OCI-LY7 (cell line): Measurements from ENCODE around the gene BCL11A. TPM values are rescaled to one million over a fixed set of nuclear protein-coding genes. Genes with fewer than 3 reads are reported as not detected.
A peak's percentile ranks its signal among the peaks of the same experiment; 100 is the strongest.

Experiments used
- BruUV-seq: library from RNA; stranded (reverse); fragments of 400-500 nt; replicated peaks from 2 replicates; lab custom pipeline; 2021; lab: Mats Ljungman, UMichigan
- CTCF ChIA-PET: fragments of 300-600 bp; sonication (Branson Sonifier 250); formaldehyde crosslinking; loops from one replicate; lab custom pipeline; 2022; ENCODE audit warnings: antibody characterized with exemption; ENCODE audit not compliant: unreplicated experiment; lab: Charles Lee
- POLR2A ChIA-PET: fragments of 300-600 bp; sonication (Branson Sonifier 250); formaldehyde crosslinking; loops from one replicate; lab custom pipeline; 2022; ENCODE audit warnings: antibody characterized with exemption; lab: Charles Lee
- DNase-seq: peaks from one replicate; pipeline ENCODE4 v3.0.0-alpha.2; 2015; ENCODE audit warnings: low spot score
- H2AFZ ChIP-seq: fragments of 200-600 bp; sonication (generic), shearing (Covaris generic); 2 replicates; pipeline ENCODE4 v1.6.1; 2014; ENCODE audit warnings: mild to moderate bottlenecking, antibody characterized with exemption, low read length, moderate library complexity
- H3K27ac ChIP-seq: fragments of 200-600 bp; sonication (generic); 2 replicates; pipeline ENCODE4 v1.5.1; 2014; ENCODE audit warnings: mixed run types, low read depth, mild to moderate bottlenecking, moderate library complexity, low read length, inconsistent platforms; ENCODE audit not compliant: poor library complexity, severe bottlenecking
- H3K36me3 ChIP-seq: fragments of 200-600 bp; sonication (generic); 2 replicates; pipeline ENCODE4 v1.6.1; 2014; ENCODE audit warnings: mild to moderate bottlenecking, antibody characterized with exemption, low read length, moderate library complexity, mixed read lengths; ENCODE audit not compliant: insufficient read depth
- H3K4me1 ChIP-seq: fragments of 200-600 bp; sonication (generic); 2 replicates; pipeline ENCODE4 v1.5.1; 2014; ENCODE audit warnings: mild to moderate bottlenecking, low read length; ENCODE audit not compliant: insufficient read depth, poor library complexity, severe bottlenecking
- H3K4me2 ChIP-seq: fragments of 200-600 bp; sonication (generic); 2 replicates; pipeline ENCODE4 v1.6.1; 2014; ENCODE audit warnings: mild to moderate bottlenecking, low read length
- H3K4me3 ChIP-seq: fragments of 200-600 bp; sonication (generic); 2 replicates; pipeline ENCODE4 v1.5.1; 2014; ENCODE audit warnings: mild to moderate bottlenecking, low read depth, low read length; ENCODE audit not compliant: poor library complexity, severe bottlenecking
- H3K79me2 ChIP-seq: fragments of 200-600 bp; sonication (generic); 2 replicates; pipeline ENCODE4 v1.6.1; 2016; ENCODE audit warnings: low read depth, mild to moderate bottlenecking, low read length, moderate library complexity, mixed read lengths; ENCODE audit not compliant: insufficient read depth
- H3K9me2 ChIP-seq: fragments of 200-600 bp; sonication (generic); 2 replicates; pipeline ENCODE4 v1.6.1; 2016; ENCODE audit warnings: mild to moderate bottlenecking, low read length, mixed read lengths; ENCODE audit not compliant: insufficient read depth
- H3K9me3 ChIP-seq: fragments of 200-600 bp; sonication (generic); 2 replicates; pipeline ENCODE4 v1.6.1; 2014; ENCODE audit warnings: mild to moderate bottlenecking, mixed run types, low read length, mixed read lengths
- H4K20me1 ChIP-seq: fragments of 200-600 bp; sonication (generic); 2 replicates; pipeline ENCODE4 v1.6.1; 2014; ENCODE audit warnings: mild to moderate bottlenecking, antibody characterized with exemption, low read length, moderate library complexity, mixed read lengths; ENCODE audit not compliant: insufficient read depth
- CTCF ChIP-seq: fragments of 200-600 bp; sonication (generic); conservative IDR thresholded peaks from 2 replicates; pipeline ENCODE4 v1.5.1; 2014; ENCODE audit warnings: mild to moderate bottlenecking, antibody characterized with exemption, low read length, moderate library complexity, mixed read lengths
- EZH2phosphoT487 ChIP-seq: fragments of 200-600 bp; sonication (generic); IDR thresholded peaks from 2 replicates; pipeline ENCODE4 v1.6.1; 2018; ENCODE audit warnings: low read depth, borderline replicate concordance, mild to moderate bottlenecking, mixed run types, antibody characterized with exemption, low read length, moderate library complexity, mixed read lengths
- intact Hi-C: fragments of 100-400 bp; cut with micrococcal nuclease; formaldehyde crosslinking; loops from one replicate; pipeline ENCODE4 v1.10.0; 2022; ENCODE audit not compliant: unreplicated experiment
- total RNA-seq, 2 experiments: library from RNA; depleted of rRNA in 1 of 2; stranded (reverse); fragments of >200 nt in 1 of 2; shearing (Covaris generic) in 1 of 2; gene quantifications; 2 replicates each; pipeline ENCODE4 v1.2.3, GENCODE V29; 2014 to 2022

BCL11A gene
- total RNA-seq, 2 experiments from 2014 or later, result 64.3 to 167 TPM

- ChIA-PET CTCF (interaction anchor here (0.7 kb wide), 1 partner anchor 136 kb away, joined by 6 read pairs; no protein-coding TSS in a partner anchor), POLR2A (interaction anchor here (2.5 kb wide), 1 partner anchor 44 kb away, joined by 6 read pairs; no protein-coding TSS in a partner anchor)
- Histone ChIP-seq H3K4me2 (peak overlapping the region; percentile 39), H3K9me2 (no peaks in the 10 kb centered on the region), H3K79me2 (no peaks in the 10 kb centered on the region), H3K27ac (no peak overlapping the region), H3K9me3 (peaks cover 6% of the 10 kb centered on the region; the same call in 1 of the 2 replicates), H3K36me3 (no peaks in the 10 kb centered on the region), H2AFZ (no peak overlapping the region; the same call in 1 of the 2 replicates), H3K4me3 (no peak overlapping the region), H3K4me1 (peaks cover 46% of the 10 kb centered on the region), H4K20me1 (no peaks in the 10 kb centered on the region)
- intact Hi-C loops, result loop anchor here (1.0 kb wide), 1 partner anchor 25 kb away; no protein-coding TSS in a partner anchor
- no peak for TF ChIP-seq EZH2phosphoT487
- no peak for TF ChIP-seq CTCF
- peak; percentile 38 for DNase-seq
- BruUV-seq, result no TSS peak
These were observed 138.8 kb downstream of the BCL11A start for GRCh38 chr2:60414495-60415138.

GRCh38 chr2:60413814-60414168 lies 139.7 kb downstream of the BCL11A start:
- peak overlapping the region; percentile 39 for H3K27ac ChIP-seq
- no TSS peak for BruUV-seq
- H3K4me2 ChIP-seq, result peak overlapping the region; percentile 39
- DNase-seq, result peak; percentile 81
- CTCF ChIA-PET, result interaction anchor here (0.9 kb wide), 1 partner anchor 36 kb away, joined by 3 read pairs; no protein-coding TSS in a partner anchor
- H4K20me1 ChIP-seq, result no peaks in the 10 kb centered on the region
- TF ChIP-seq CTCF (no peak), EZH2phosphoT487 (no peak)
- POLR2A ChIA-PET, result interaction anchor here (0.9 to 1.5 kb wide), 4 partner anchors 14 to 60 kb away, joined by 3 to 7 read pairs (median 6); no protein-coding TSS in a partner anchor
- H2AFZ ChIP-seq, result peak overlapping the region; percentile 13; the same call in 1 of the 2 replicates
- intact Hi-C loops, result loop anchor here (1.0 kb wide), 2 partner anchors 26 to 42 kb away; no protein-coding TSS in a partner anchor
- peaks cover 46% of the 10 kb centered on the region for H3K4me1 ChIP-seq
- H3K36me3 ChIP-seq, result no peaks in the 10 kb centered on the region
- H3K9me2 ChIP-seq, result no peaks in the 10 kb centered on the region
- H3K4me3 ChIP-seq, result no peak overlapping the region
- H3K79me2 ChIP-seq, result no peaks in the 10 kb centered on the region
- peaks cover 6% of the 10 kb centered on the region; the same call in 1 of the 2 replicates for H3K9me3 ChIP-seq
